Measurements from ENCODE around the gene ARHGAP33. TPM values are rescaled to one million over a fixed set of nuclear protein-coding genes. Genes with fewer than 3 reads are reported as not detected.

ARHGAP33 gene
- total and polyA plus RNA-seq, 2 of the 4 experiments (the other 2 are of a cell fraction), result 0.72 to 11.9 TPM

- Histone ChIP-seq H3K4me2 (ENCODE audit: low read depth, low read length) (no peak overlapping the region), H2AFZ (replicated peaks; ENCODE audit: low read length, poor library complexity) (no peak overlapping the region), H3K18ac (ENCODE audit: low read depth, low read length) (no peak overlapping the region), H3K56ac (ENCODE audit: extremely low read depth, insufficient read depth, low read length) (no peak overlapping the region), H3K4me3 (ENCODE audit: insufficient read depth, low read depth, low read length) (no peak overlapping the region), H2BK5ac (ENCODE audit: low read depth, low read length, poor library complexity, severe bottlenecking) (no peak overlapping the region), H4K20me1 (ENCODE audit: insufficient read depth, low read length) (peaks cover 9% of the 10 kb centered on the region), H2BK120ac (ENCODE audit: low read depth, low read length) (no peak overlapping the region), H3K23ac (ENCODE audit: low read depth, low read length) (no peak overlapping the region), H4K91ac (ENCODE audit: insufficient read depth, low read depth, low read length) (no peak overlapping the region), H3K9ac (ENCODE audit: low read depth, low read length) (no peak overlapping the region), H2AK9ac (replicated peaks; ENCODE audit: low read depth, low read length, poor library complexity) (no peak overlapping the region), H3K27me3 (ENCODE audit: control insufficient read depth, insufficient read depth, low read length) (no peaks in the 10 kb centered on the region), H3K4ac (ENCODE audit: low read depth, low read length) (no peak overlapping the region), H3K27ac (ENCODE audit: insufficient read depth, low read length) (no peak overlapping the region), H3K4me1 (ENCODE audit: control insufficient read depth, insufficient read depth, low read length) (no peaks in the 10 kb centered on the region), H3K79me1 (ENCODE audit: low read depth in 1 of 2, low read length in 2 of 2) (peaks cover 0 to 21% of the 10 kb centered on the region in 2 experiments; a peak in 3 of 4 replicates), H2AK5ac (ENCODE audit: low read depth, low read length) (no peak overlapping the region), H4K5ac (ENCODE audit: low read depth, low read length) (no peak overlapping the region), H3K9me3 (ENCODE audit: control insufficient read depth, insufficient read depth, low read length) (no peaks in the 10 kb centered on the region), H4K8ac (ENCODE audit: low read depth in 2 of 2, low read length in 2 of 2) (no peak overlapping the region), H3K9me1 (ENCODE audit: insufficient read depth, low read length) (no peaks in the 10 kb centered on the region), H2BK20ac (ENCODE audit: low read depth, low read length) (no peak overlapping the region), H2BK15ac (ENCODE audit: low read depth, low read length) (no peak overlapping the region), H3K36me3 (ENCODE audit: control insufficient read depth, insufficient read depth, low read length) (peaks cover 93% of the 10 kb centered on the region), H3K14ac (replicated peaks; ENCODE audit: low read depth, low read length) (no peak overlapping the region)
- in situ Hi-C loops (cut with MboI; ENCODE audit: low sequenced_read_pairs), result no loop called here
- no peak for DNase-seq
- no TSS peak for BruUV-seq (replicated peaks)
- TF ChIP-seq ELK1 (IDR thresholded peaks at IDR 0.05; ENCODE audit: borderline replicate concordance, low read depth, low read length), result no peak
- intact Hi-C loops (cut with micrococcal nuclease), result no loop called here
- ATAC-seq (ENCODE audit: low read depth), result no peak
- ChIA-PET POLR2A (ENCODE audit: unreplicated experiment) (no interaction called here), CTCF (interaction anchor here (0.9 kb wide), 1 partner anchor 10 kb away, joined by 5 read pairs; no protein-coding TSS in a partner anchor)
- 97% methylated on average over 15 of the region's 18 CpGs; no CpG with 5 or more reads in 1 of the 2 experiments for WGBS, 2 experiments (ENCODE audit: extremely low coverage in 2 of 2, insufficient read length in 1 of 2)
- dilution Hi-C loops (cut with HindIII; ENCODE audit: low sequenced_read_pairs, unreplicated experiment), result no loop called here
Observed at GRCh38 chr19:35730326-35730725, 45.0 kb upstream of the ARHGAP33 start.

All from IMR-90 (cell line).